Measurements from ENCODE around the gene LARP6.

DNA sequence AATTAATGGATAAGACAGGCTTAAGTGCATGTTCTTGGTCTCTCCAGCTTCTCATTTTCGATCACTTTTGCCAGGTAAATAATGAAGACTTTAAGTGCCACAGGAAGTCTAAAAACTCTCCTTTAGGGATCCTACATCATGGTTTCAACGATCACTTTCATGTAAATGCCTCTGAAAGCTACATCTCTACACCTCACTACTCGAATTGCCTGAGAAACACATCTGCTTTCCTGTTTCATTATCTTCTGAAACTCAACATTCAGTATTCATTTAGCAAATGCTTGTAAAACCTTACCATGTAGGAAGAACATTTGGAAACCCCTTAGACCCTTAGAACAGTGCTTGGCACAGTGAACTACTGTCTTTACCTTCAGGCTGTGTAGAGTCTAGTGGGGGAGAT lies 22.1 kb upstream of the LARP6 start:
- TF ChIP-seq TAF1 (IDR thresholded peaks at IDR 0.05; ENCODE audit: borderline replicate concordance, insufficient read depth, low read length) (no peak), POLR2AphosphoS5 (IDR thresholded peaks at IDR 0.05; ENCODE audit: low read depth, low read length) (no peak), FOXP2 (optimal IDR thresholded peaks at IDR 0.05; ENCODE audit: borderline replicate concordance, extremely low read depth, extremely low read length, insufficient read depth) (no peak), SIN3A (IDR thresholded peaks at IDR 0.05; ENCODE audit: borderline replicate concordance, insufficient read depth, low read length) (no peak)
- TF ChIP-seq, protein P1, sequence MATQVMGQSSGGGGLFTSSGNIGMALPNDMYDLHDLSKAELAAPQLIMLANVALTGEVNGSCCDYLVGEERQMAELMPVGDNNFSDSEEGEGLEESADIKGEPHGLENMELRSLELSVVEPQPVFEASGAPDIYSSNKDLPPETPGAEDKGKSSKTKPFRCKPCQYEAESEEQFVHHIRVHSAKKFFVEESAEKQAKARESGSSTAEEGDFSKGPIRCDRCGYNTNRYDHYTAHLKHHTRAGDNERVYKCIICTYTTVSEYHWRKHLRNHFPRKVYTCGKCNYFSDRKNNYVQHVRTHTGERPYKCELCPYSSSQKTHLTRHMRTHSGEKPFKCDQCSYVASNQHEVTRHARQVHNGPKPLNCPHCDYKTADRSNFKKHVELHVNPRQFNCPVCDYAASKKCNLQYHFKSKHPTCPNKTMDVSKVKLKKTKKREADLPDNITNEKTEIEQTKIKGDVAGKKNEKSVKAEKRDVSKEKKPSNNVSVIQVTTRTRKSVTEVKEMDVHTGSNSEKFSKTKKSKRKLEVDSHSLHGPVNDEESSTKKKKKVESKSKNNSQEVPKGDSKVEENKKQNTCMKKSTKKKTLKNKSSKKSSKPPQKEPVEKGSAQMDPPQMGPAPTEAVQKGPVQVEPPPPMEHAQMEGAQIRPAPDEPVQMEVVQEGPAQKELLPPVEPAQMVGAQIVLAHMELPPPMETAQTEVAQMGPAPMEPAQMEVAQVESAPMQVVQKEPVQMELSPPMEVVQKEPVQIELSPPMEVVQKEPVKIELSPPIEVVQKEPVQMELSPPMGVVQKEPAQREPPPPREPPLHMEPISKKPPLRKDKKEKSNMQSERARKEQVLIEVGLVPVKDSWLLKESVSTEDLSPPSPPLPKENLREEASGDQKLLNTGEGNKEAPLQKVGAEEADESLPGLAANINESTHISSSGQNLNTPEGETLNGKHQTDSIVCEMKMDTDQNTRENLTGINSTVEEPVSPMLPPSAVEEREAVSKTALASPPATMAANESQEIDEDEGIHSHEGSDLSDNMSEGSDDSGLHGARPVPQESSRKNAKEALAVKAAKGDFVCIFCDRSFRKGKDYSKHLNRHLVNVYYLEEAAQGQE (IDR thresholded peaks at IDR 0.05; ENCODE audit: insufficient read depth in 1 of 2, low read depth in 2 of 2, low read length in 2 of 2): no peak

All from PFSK-1 (cell line).